GM12892 (cell line): ENCODE results near the gene SYT12.

Experiments used
- POLR2A ChIP-seq: IDR thresholded peaks from 2 replicates; pipeline ENCODE4 v1.6.1; 2011; ENCODE audit warnings: low read depth, low read length, control low read depth
- POLR2AphosphoS5 ChIP-seq: IDR thresholded peaks from 2 replicates; pipeline ENCODE4 v1.6.1; 2011; ENCODE audit warnings: low read depth, low read length, control low read depth
- TAF1 ChIP-seq: IDR thresholded peaks from 2 replicates; pipeline ENCODE4 v1.6.1; 2011; ENCODE audit warnings: low read depth, mild to moderate bottlenecking, control low read depth, low read length, borderline replicate concordance

- TF ChIP-seq POLR2A (no peak), TAF1 (no peak), POLR2AphosphoS5 (no peak)
Observed at GRCh38 chr11:67059671-67060070, 36.7 kb downstream of the SYT12 start.
